DMS 273 treated with DMSO at 0.1 percent for 48 hours (cell line): ENCODE results near the gene CLDN8.

Experiments used
- DNase-seq: peaks from one replicate; lab custom pipeline; 2025; lab: John Stamatoyannopoulos, UW

The CLDN8 gene

DNA sequence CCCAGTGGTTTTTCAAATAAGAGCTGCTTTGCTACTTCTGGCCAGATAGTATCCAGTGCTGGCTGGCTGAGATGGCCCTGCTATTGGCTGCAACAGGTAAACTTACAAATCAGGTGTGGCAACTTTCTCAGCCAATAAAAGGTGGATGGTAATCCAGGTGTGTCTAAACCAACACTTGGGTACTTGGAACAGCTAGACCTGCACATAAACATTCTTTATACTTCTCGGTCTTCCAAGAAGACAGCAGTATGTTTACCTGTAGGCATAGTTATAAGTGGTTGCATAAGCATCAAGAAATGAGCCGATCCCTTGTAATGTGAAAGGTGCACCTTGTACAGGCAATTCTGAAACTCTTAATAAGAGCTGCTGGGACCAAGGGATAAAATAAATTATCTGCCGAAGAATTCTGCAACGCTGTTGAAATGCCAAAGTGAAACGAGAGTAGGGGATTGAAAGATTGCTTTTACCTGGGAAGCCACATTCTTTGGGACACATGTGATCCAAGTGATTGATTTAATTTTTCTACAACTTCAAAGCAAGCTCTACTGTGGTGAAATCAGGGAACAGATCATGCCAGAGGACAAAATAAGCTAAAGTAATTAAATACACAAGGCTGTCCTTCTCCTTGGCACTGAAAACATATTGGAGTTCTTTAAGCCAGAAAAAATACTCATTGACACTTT lies at the start of gene CLDN8:
TSS of gene CLDN8 (minus strand) at position 57 of the 683 bp plus-strand sequence. CDS start 172 bp downstream, outside the sequence.
- DNase-seq, result no peak

- no peak for DNase-seq
These were observed 41.9 kb upstream of the CLDN8 start for GRCh38 chr21:30257773-30258172.

DNA sequence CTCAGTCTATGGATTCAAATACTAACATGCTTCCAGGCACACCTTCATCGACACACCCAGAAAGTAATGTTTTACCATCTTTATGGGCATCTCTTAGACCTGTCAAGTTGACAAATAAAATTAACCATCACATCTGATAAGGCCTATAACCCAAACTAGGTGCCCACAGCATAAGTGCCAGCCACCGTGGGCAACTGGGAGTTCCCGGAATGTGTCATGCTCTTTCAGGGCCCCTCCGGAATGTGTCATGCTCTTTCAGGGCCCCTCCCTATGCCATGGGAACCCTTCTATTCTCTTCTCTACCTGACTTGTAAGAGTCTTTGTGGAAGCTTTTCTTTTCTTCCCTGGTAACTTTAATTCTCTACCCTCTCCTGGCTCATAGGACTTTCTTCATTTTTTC lies 40.2 kb upstream of the CLDN8 start:
- no peak for DNase-seq

- no peak for DNase-seq
These were observed 39.8 kb upstream of the CLDN8 start for GRCh38 chr21:30255679-30256078.

- no peak for DNase-seq
These were observed 35.9 kb upstream of the CLDN8 start for GRCh38 chr21:30251781-30252180.

DNA sequence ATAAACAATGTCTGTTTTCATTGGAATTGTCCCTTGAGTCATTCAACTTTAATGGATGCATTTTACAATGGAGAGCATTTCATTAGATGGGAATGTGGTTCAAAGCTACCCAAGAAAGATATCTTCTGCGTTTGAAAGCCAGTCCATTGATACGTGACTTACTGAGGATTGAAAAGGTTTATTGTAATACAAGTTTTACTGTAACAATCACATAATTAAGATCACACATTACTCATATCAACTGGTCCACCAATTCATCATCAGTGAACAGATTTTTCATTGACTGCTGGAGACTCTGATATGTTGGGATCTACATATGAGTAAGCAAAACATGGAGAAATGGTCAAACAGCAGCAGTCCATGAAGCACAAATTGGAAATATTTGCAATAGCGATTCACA lies 34.0 kb upstream of the CLDN8 start:
- no peak for DNase-seq

- DNase-seq, result no peak
These were observed 32.9 kb upstream of the CLDN8 start for GRCh38 chr21:30248844-30249243.

DNA sequence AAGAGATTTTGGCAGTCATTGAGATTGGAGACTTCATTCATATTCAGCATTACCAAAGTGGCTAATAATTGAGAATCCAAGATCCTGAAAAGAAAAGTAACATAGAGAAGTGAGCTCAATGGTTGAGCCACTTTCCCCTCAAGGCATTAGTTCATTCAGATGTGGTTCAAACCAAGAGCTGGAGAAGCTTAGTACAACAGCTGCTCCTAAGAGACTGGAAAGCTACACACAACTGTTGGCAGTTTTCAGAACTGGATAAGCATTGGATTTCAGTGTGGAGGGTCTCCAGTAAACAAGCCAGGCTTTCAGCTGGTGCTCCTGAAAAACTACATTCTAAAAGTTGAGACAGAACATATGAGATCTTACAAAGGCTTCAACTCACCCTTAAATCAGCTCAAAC lies 29.2 kb upstream of the CLDN8 start:
- DNase-seq, result no peak

GRCh38 chr21:30243691-30244090 lies 27.8 kb upstream of the CLDN8 start:
- no peak for DNase-seq

GRCh38 chr21:30240661-30241060 lies 24.8 kb upstream of the CLDN8 start:
- no peak for DNase-seq

DNA sequence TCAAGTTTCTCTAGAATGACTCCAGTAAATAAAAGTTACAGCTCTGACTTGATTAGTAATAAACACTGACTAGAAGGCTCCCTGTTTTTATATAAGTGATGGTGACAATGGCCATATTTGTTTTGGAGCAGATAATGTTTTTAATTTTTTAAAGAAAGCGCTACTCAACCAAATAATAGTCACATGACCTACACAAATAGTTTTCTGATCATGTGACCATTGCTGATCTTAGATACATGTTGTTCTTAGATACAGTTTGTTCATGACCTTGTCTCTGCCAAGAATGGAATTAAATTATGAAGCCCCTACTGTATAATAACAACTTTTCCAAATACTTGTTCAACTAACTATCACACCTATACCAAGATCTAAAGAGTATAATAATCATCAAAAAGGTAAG lies 22.3 kb upstream of the CLDN8 start:
- DNase-seq, result no peak

DNA sequence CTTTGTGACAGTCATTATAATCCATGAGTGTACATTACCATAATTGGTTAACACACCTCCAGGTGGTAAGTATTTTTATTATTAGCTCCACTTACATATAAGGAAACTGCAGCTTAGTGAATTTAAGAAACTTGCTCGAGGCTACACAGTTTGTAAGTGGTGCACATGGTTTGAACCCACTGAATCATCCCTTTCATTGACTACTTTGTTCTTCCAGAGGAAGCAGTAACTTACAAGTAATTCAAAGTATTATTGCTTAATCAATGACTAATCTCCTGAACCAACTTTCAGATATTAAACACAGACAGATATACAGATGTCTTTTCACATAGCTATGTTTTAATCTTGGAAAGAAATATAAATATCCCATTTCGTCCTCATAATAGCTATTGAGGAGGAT lies 18.7 kb upstream of the CLDN8 start:
- DNase-seq, result no peak

DNA sequence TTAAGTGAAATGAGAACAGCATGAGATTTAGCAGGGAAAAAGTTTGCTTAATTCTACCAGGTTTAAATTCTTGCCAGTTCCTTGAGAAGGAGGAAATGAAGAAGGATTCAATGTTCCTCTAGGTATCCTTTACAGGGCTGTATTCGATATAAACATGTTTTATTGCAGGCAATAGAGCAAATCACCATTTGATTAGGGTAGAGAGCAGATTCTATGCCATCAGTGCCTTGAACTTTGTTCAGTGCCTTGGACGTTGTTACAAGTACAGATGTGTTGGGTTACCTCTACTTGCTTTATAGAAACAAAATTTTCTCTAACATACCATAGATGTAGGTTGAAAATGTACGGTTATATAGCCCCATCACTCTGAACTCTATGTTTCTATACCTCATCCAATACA lies 18.2 kb upstream of the CLDN8 start:
- no peak for DNase-seq

GRCh38 chr21:30233228-30234020 lies 17.5 kb upstream of the CLDN8 start:
- no peak for DNase-seq

GRCh38 chr21:30232011-30232410 lies 16.1 kb upstream of the CLDN8 start:
- DNase-seq, result no peak

GRCh38 chr21:30227633-30228404 lies 11.9 kb upstream of the CLDN8 start:
- DNase-seq, result no peak

GRCh38 chr21:30227128-30227527 lies 11.2 kb upstream of the CLDN8 start:
- DNase-seq, result no peak

DNA sequence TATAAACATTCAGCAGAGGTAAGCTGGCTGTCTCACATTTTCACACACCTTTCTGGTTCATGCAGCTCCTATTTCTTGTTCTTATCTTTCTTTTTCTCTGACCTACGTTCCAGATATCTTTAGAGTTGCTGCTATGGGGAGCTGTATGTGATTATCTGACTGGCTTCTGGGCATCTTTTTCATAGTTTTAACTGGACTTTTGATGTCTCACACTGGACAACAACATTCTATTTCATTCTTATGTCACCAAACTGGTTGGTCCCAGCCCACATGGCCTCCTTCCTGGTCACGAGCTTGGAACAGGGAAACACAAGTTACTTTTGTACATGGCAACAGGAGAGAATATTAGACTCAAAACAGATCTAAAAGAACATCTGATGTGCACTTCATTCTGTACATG lies 7.7 kb upstream of the CLDN8 start:
- DNase-seq, result no peak

DNA sequence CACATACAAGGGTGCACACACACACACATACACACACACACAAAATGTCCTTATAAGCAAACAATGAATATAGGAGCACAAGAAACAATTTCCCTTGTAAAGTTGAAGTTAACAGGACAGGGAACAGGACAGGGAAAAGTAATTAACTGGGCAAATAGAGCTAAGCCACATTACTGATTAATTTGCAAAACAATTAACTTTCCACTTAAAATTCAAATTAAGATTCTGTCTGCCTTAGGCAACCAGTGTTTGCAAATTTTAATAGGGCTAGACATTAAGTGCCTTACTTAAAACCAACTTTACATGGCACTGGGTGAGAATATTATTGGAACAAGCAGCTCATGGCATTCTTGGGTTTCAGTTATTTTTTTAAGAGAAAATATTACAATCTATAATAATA lies 6.8 kb upstream of the CLDN8 start:
- no peak for DNase-seq

DNA sequence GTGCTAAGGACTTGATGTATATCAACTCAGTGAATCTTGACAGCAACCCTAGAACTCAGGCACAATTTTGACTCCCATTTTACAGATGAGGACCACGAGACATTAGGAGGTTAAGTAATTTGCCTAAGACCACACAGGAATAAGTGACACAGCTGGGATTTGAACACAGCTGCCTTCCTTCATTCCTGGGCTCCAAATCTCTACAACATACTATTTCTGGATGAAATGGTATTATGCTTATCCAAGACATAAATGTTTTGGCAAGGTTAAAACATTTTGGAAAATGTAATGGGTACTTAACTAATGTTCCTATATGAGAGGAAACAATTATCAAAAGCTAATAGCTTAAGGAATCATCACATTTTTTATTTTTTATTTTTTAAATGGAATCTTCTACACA lies 4.8 kb downstream of the CLDN8 start:
- DNase-seq, result no peak

DNA sequence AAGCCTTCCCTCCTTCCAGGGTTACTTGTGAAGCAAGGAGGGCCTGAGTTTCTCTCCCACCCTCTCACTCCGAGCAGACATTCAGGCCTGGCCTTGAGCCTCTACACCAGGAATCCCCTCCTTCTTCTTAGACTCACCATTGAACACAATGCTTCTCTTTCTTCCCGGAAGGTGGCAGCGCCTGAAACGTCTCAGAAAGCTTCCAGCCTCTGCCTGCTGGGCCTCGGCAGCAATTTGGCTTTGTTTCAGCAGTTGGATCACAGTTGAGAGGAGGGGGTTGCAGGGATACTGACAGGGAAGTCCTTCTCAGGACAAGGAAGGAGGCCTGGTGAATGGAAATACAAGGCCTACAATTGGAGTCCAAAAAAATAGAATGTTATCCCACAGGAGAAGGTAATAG lies 6.3 kb downstream of the CLDN8 start:
- DNase-seq, result no peak

GRCh38 chr21:30207252-30207579 lies 8.7 kb downstream of the CLDN8 start:
- no peak for DNase-seq
